ENCODE data around the gene DTNBP1.

Gene DTNBP1

GRCh38 chr6:15629487-15629886 lies 33.3 kb downstream of the DTNBP1 start:
- no peak for TF ChIP-seq CTCF (conservative IDR thresholded peaks at IDR 0.05)
- no peak overlapping the region for H3K27ac ChIP-seq

- no peak for TF ChIP-seq CTCF (conservative IDR thresholded peaks at IDR 0.05)
- no peak overlapping the region for H3K27ac ChIP-seq
Measured at GRCh38 chr6:15628499-15629131, 34.2 kb downstream of the DTNBP1 start.

DNA sequence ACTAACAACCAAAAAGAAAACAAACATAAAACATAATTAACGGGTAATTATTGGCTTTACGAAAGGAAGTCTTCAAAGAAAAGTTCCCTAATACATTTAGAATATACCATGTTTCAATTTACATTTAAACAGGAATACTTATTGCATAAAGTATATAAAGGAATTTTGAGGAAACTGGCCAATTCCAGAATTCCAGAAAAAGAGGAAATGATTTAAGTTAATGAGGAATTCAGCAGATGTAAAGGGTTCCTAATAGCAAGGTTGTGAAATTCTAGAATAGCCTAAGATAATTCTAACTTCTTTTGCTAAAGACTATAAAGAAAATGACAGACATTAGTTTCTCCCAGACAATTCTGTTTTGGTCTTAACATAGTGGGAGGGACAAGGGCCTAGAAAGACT lies 35.0 kb downstream of the DTNBP1 start:
- no peak for TF ChIP-seq CTCF (conservative IDR thresholded peaks at IDR 0.05)
- no peak overlapping the region for H3K27ac ChIP-seq

DNA sequence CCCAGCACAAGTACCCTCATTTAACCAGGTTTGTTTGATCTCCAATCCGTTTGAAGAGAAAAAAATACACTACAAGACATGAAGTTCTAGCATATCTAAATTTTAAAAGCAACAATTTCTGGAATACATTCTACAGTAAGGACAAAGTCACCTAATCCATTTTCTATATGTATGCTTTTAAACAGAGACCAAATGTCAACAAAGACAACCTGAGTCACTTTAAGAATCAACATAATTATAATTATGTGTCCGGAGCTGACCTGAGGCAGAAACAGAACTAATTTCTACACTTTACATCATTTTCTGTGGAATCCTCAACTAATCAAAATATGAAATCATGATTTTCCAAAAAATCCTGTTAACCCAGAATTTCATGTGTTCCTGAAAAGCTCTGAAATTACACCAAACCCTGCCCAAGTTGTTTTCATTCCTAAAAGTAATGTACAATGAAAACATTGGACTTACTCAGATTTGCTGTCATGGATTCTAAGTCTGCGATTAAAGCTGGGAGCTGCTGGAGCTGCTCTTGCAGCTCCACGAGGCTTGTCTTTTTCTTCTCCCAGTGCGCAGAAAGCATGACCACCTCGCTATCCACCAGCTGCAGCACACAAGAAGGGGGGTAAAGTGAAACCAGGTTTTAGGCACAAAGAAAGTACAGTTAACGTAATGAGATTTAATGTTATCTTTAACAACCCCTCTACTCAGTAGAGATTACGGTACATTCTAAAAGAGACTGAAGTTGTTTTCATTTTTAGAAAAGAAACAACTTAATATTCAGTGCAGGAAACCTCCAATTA lies 35.8 kb downstream of the DTNBP1 start:
- no peak overlapping the region for H3K27ac ChIP-seq
- TF ChIP-seq CTCF (conservative IDR thresholded peaks at IDR 0.05) = no peak

- no peak overlapping the region for H3K27ac ChIP-seq
- no peak for TF ChIP-seq CTCF (conservative IDR thresholded peaks at IDR 0.05)
Measured at GRCh38 chr6:15626160-15626559, 36.7 kb downstream of the DTNBP1 start.

DNA sequence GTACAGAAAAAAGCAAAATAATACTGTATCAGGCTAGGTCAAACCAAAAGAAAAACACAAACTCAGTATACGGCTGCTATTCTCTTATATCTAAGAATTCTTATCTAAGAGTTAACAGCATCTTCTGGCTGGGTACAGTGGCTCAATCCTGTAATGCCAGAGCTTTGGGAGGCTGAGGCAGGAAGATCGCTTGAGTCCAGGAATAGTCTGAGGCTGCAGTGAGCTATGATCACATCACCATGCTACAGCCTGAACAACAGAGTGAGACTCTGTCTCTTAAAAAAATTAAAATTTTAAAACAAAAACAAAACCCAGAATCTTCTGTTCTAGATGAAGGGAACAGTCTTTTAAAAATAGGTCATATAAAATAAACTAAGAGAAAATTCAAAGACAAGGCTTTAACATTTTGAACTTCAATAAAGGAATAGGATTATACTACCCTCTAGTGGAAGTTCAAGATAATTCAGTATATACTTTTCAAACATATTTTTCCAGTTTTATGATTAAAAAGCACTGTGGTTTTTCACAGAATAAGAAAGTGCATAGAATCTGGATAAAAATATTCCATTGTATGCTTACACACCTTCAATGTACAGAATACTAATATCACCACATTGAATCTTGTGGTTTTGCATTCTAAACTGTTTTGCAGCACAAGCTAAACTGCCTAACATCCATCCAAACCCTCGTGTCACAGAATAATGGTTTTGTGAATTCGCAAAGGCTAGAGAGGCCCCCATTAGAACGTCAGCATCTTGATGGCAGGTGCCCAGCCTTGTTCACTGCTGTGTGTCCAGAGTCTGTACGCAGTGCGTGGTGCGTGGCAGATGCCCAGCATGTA lies 39.3 kb downstream of the DTNBP1 start:
- peak; percentile 62 for TF ChIP-seq CTCF (conservative IDR thresholded peaks at IDR 0.05)
- peak overlapping the region; percentile 48; the same call in 1 of the 2 replicates for H3K27ac ChIP-seq
